IMR-90 (cell line): Measurements from ENCODE around the gene FAM78B. TPM values are rescaled to one million over a fixed set of nuclear protein-coding genes. Genes with fewer than 3 reads are reported as not detected.

ENCODE experiments used
- ATAC-seq: fragments of 200-7000 bp; cut with Tn5 transposase; 2 replicates; pipeline ENCODE4 v1.9.1; 2020; ENCODE audit warnings: low read depth, mild to moderate bottlenecking, moderate library complexity
- BruUV-seq: library from RNA; stranded (reverse); fragments of 400-500 nt; replicated peaks from 2 replicates; lab custom pipeline; 2021; lab: Mats Ljungman, UMichigan
- CTCF ChIA-PET: fragments of 300-600 bp; formaldehyde crosslinking; extraction: SDS; loops from one replicate; lab custom pipeline; 2021; ENCODE audit warnings: antibody characterized with exemption; lab: Yijun Ruan, JAX
- POLR2A ChIA-PET: fragments of 300-600 bp; sonication (Branson Sonifier 250); formaldehyde crosslinking; loops from one replicate; lab custom pipeline; 2022; ENCODE audit warnings: antibody characterized with exemption; ENCODE audit not compliant: unreplicated experiment; lab: Charles Lee
- DNase-seq: peaks from one replicate; pipeline ENCODE4 v3.0.0; 2013
- H2AFZ ChIP-seq: replicated peaks from 2 replicates; pipeline ENCODE3; 2013; ENCODE audit warnings: low read length, mild to moderate bottlenecking; ENCODE audit not compliant: poor library complexity
- H2AK5ac ChIP-seq: 2 replicates; pipeline ENCODE4 v1.6.1; 2013; ENCODE audit warnings: low read depth, low read length, inconsistent platforms
- H2AK9ac ChIP-seq: replicated peaks from 2 replicates; pipeline ENCODE3; 2013; ENCODE audit warnings: mild to moderate bottlenecking, low read depth, low read length, moderate library complexity; ENCODE audit not compliant: poor library complexity
- H2BK120ac ChIP-seq: 2 replicates; pipeline ENCODE4 v1.6.1; 2013; ENCODE audit warnings: low read depth, low read length, inconsistent platforms
- H2BK15ac ChIP-seq: 3 replicates; pipeline ENCODE4 v1.6.1; 2013; ENCODE audit warnings: low read depth, low read length, inconsistent platforms
- H2BK20ac ChIP-seq: 2 replicates; pipeline ENCODE4 v1.6.1; 2013; ENCODE audit warnings: low read depth, mild to moderate bottlenecking, inconsistent platforms, low read length, moderate library complexity
- H2BK5ac ChIP-seq: 2 replicates; pipeline ENCODE4 v1.6.1; 2013; ENCODE audit warnings: mild to moderate bottlenecking, low read depth, low read length, inconsistent platforms; ENCODE audit not compliant: poor library complexity, severe bottlenecking
- H3K14ac ChIP-seq: replicated peaks from 2 replicates; pipeline ENCODE4 v1.6.1; 2013; ENCODE audit warnings: low read depth, low read length, inconsistent platforms
- H3K18ac ChIP-seq: 2 replicates; pipeline ENCODE4 v1.6.1; 2013; ENCODE audit warnings: low read depth, low read length, control low read depth
- H3K23ac ChIP-seq: 2 replicates; pipeline ENCODE4 v1.6.1; 2013; ENCODE audit warnings: low read depth, low read length, inconsistent platforms
- H3K27ac ChIP-seq: 2 replicates; pipeline ENCODE4 v1.5.1; 2013; ENCODE audit warnings: mild to moderate bottlenecking, control low read depth, low read length; ENCODE audit not compliant: insufficient read depth
- H3K27me3 ChIP-seq: 2 replicates; pipeline ENCODE4 v1.6.1; 2013; ENCODE audit warnings: low read length; ENCODE audit not compliant: control insufficient read depth, insufficient read depth
- H3K36me3 ChIP-seq: 2 replicates; pipeline ENCODE4 v1.6.1; 2013; ENCODE audit warnings: low read length, mixed read lengths; ENCODE audit not compliant: control insufficient read depth, insufficient read depth
- H3K4ac ChIP-seq: 2 replicates; pipeline ENCODE4 v1.6.1; 2013; ENCODE audit warnings: low read depth, low read length, inconsistent platforms
- H3K4me1 ChIP-seq: 2 replicates; pipeline ENCODE4 v1.6.1; 2013; ENCODE audit warnings: low read length, mixed read lengths; ENCODE audit not compliant: control insufficient read depth, insufficient read depth
- H3K4me2 ChIP-seq: 2 replicates; pipeline ENCODE4 v1.6.1; 2013; ENCODE audit warnings: low read depth, mild to moderate bottlenecking, control low read depth, low read length, moderate library complexity
- H3K4me3 ChIP-seq: 2 replicates; pipeline ENCODE4 v1.5.1; 2013; ENCODE audit warnings: low read depth, mild to moderate bottlenecking, control low read depth, low read length, moderate library complexity; ENCODE audit not compliant: insufficient read depth
- H3K56ac ChIP-seq: 2 replicates; pipeline ENCODE4 v1.6.1; 2013; ENCODE audit warnings: low read length, inconsistent platforms; ENCODE audit not compliant: insufficient read depth; ENCODE audit errors: extremely low read depth
- H3K79me1 ChIP-seq, 2 experiments: 2 replicates each; pipeline ENCODE4 v1.6.1; 2013; ENCODE audit warnings: low read length in 2 of 2, inconsistent platforms in 1 of 2, low read depth in 1 of 2
- H3K9ac ChIP-seq: 2 replicates; pipeline ENCODE4 v1.6.1; 2013; ENCODE audit warnings: low read depth, low read length, control low read depth
- H3K9me1 ChIP-seq: 2 replicates; pipeline ENCODE4 v1.6.1; 2013; ENCODE audit warnings: low read length, inconsistent platforms; ENCODE audit not compliant: insufficient read depth
- H3K9me3 ChIP-seq: 2 replicates; pipeline ENCODE4 v1.6.1; 2013; ENCODE audit warnings: low read length; ENCODE audit not compliant: control insufficient read depth, insufficient read depth
- H4K20me1 ChIP-seq: 2 replicates; pipeline ENCODE4 v1.6.1; 2013; ENCODE audit warnings: low read length, inconsistent platforms; ENCODE audit not compliant: insufficient read depth
- H4K5ac ChIP-seq: 2 replicates; pipeline ENCODE4 v1.6.1; 2013; ENCODE audit warnings: mild to moderate bottlenecking, low read depth, low read length, control low read depth
- H4K8ac ChIP-seq, 2 experiments: 2 replicates each; pipeline ENCODE4 v1.6.1; 2013; ENCODE audit warnings: low read depth in 2 of 2, low read length in 2 of 2, control low read depth in 1 of 2, inconsistent platforms in 1 of 2
- H4K91ac ChIP-seq: 2 replicates; pipeline ENCODE4 v1.6.1; 2013; ENCODE audit warnings: low read depth, low read length, inconsistent platforms; ENCODE audit not compliant: insufficient read depth
- CEBPB ChIP-seq: IDR thresholded peaks from 2 replicates; pipeline ENCODE4 v1.6.1; 2012; ENCODE audit warnings: low read depth, low read length, improper control_type of control experiment
- CHD1 ChIP-seq: IDR thresholded peaks from 2 replicates; pipeline ENCODE4 v1.6.1; 2012; ENCODE audit warnings: low read depth, low read length, improper control_type of control experiment
- MAFK ChIP-seq: IDR thresholded peaks from 2 replicates; pipeline ENCODE4 v1.6.1; 2012; ENCODE audit warnings: low read depth, low read length, improper control_type of control experiment
- MAZ ChIP-seq: IDR thresholded peaks from 2 replicates; pipeline ENCODE4 v1.6.1; 2012; ENCODE audit warnings: low read depth, mild to moderate bottlenecking, low read length, improper control_type of control experiment, moderate library complexity, borderline replicate concordance
- NFE2L2 ChIP-seq: fragments of 150-350 bp; IDR thresholded peaks from 2 replicates; pipeline ENCODE4 v1.6.1; 2016; ENCODE audit warnings: low read depth, mild to moderate bottlenecking, low read length
- POLR2A ChIP-seq: IDR thresholded peaks from 2 replicates; pipeline ENCODE4 v1.6.1; 2012; ENCODE audit warnings: mild to moderate bottlenecking, low read depth, low read length
- RAD21 ChIP-seq: IDR thresholded peaks from 2 replicates; pipeline ENCODE4 v1.6.1; 2012; ENCODE audit warnings: low read length, improper control_type of control experiment
- RCOR1 ChIP-seq: IDR thresholded peaks from 2 replicates; pipeline ENCODE4 v1.6.1; 2012; ENCODE audit warnings: mild to moderate bottlenecking, low read length, improper control_type of control experiment; ENCODE audit not compliant: insufficient replicate concordance
- RFX5 ChIP-seq: IDR thresholded peaks from 2 replicates; pipeline ENCODE4 v1.8.0; 2012; ENCODE audit warnings: low read depth, mild to moderate bottlenecking, low read length, moderate library complexity
- SMC3 ChIP-seq: fragments of 150-350 bp; IDR thresholded peaks from 2 replicates; pipeline ENCODE4 v1.6.1; 2016; ENCODE audit warnings: low read depth, mild to moderate bottlenecking, antibody characterized with exemption, low read length, moderate library complexity
- WGBS, 2 experiments: methylation state at CpG; one replicate each; pipeline versions ENCODE4 v1.1.5 to v1.1.7; 2013; ENCODE audit warnings: missing lambda C conversion rate in 2 of 2; ENCODE audit not compliant: insufficient read length in 1 of 2; ENCODE audit errors: extremely low coverage in 2 of 2; 5-methylcytosine and 5-hydroxymethylcytosine counted together
- dilution Hi-C: fragments of 300-500 bp; cut with HindIII; formaldehyde crosslinking; loops from one replicate; pipeline ENCODE4 v1.14.3; 2018; ENCODE audit warnings: low sequenced_read_pairs; ENCODE audit not compliant: unreplicated experiment
- in situ Hi-C: fragments of 300-500 bp; cut with MboI; formaldehyde crosslinking; loops from 3 replicates; pipeline ENCODE4 v1.14.3; 2019; ENCODE audit warnings: low sequenced_read_pairs, inconsistent platforms, mixed read lengths
- intact Hi-C: fragments of 100-400 bp; cut with micrococcal nuclease; formaldehyde crosslinking; loops from 2 replicates; pipeline ENCODE4 v1.10.0; 2022
- polyA plus RNA-seq, 3 experiments: library from polyadenylated mRNA; depleted of rRNA; stranded (reverse); fragments of >200 nt; gene quantifications; 2 replicates each; pipeline ENCODE4 v1.2.3, GENCODE V29; 2012; ENCODE audit warnings: low replicate concordance in 1 of 3
- total RNA-seq: library from RNA; depleted of rRNA; stranded (reverse); fragments of >200 nt; gene quantifications from 2 replicates; pipeline ENCODE4 v1.2.3, GENCODE V29; 2012
- TF ChIP-seq, protein P1 (sequence below): fragments of 150-350 bp; IDR thresholded peaks from 2 replicates; pipeline ENCODE4 v1.6.1; 2017; ENCODE audit warnings: mild to moderate bottlenecking, antibody characterized with exemption, low read length, low read depth

Gene FAM78B
- total and polyA plus RNA-seq, 2 of the 4 experiments (the other 2 are of a cell fraction) = under 0.01 to 0.12 TPM

DNA sequence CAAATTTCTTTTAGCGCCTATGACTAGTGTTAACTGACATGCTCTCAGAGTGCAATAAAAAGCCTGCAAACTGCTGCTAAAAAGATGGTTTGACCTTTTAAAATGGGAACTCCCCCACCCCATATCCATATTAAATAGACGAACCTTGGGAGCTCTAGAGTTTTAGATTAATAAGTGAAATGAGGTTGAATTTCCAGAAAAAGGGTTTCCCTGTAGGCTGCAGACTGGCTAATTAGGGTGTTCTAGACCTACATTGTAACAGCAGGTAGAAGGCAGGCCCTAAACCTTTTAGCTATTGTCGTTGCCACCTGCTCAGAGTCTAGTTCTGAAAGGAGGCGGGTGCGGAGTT lies 2.2 kb downstream of the FAM78B start:
- in situ Hi-C loops = no loop called here
- CTCF ChIA-PET = interaction anchor here (0.6 kb wide), 1 partner anchor 1392 kb away, joined by 3 read pairs; no protein-coding TSS in a partner anchor
- BruUV-seq = no TSS peak

More for the DNA sequence above, 2.2 kb downstream of the FAM78B start:
- Histone ChIP-seq H3K18ac (no peak overlapping the region), H3K4me3 (no peak overlapping the region), H4K91ac (no peak overlapping the region), H3K9me3 (no peaks in the 10 kb centered on the region), H3K23ac (no peak overlapping the region), H3K36me3 (no peaks in the 10 kb centered on the region), H3K56ac (no peak overlapping the region), H2BK15ac (no peak overlapping the region), H2AFZ (no peak overlapping the region), H3K4ac (no peak overlapping the region), H2AK5ac (no peak overlapping the region), H2AK9ac (no peak overlapping the region), H2BK20ac (no peak overlapping the region), H3K14ac (no peak overlapping the region), H3K79me1 (no peaks in the 10 kb centered on the region), H3K4me1 (no peaks in the 10 kb centered on the region), H3K27ac (no peak overlapping the region), H3K4me2 (no peak overlapping the region), H3K9me1 (no peaks in the 10 kb centered on the region), H4K5ac (no peak overlapping the region), H4K8ac (no peak overlapping the region), H3K27me3 (peaks cover 13% of the 10 kb centered on the region), H2BK5ac (no peak overlapping the region), H2BK120ac (no peak overlapping the region), H3K9ac (no peak overlapping the region), H4K20me1 (no peaks in the 10 kb centered on the region)
- WGBS, 2 experiments = no CpG with 5 or more reads among the region's 5 CpGs
- intact Hi-C loops = no loop called here
- DNase-seq (no peak), ATAC-seq (no peak)
- no peak for TF ChIP-seq RCOR1
- TF ChIP-seq, protein P1, sequence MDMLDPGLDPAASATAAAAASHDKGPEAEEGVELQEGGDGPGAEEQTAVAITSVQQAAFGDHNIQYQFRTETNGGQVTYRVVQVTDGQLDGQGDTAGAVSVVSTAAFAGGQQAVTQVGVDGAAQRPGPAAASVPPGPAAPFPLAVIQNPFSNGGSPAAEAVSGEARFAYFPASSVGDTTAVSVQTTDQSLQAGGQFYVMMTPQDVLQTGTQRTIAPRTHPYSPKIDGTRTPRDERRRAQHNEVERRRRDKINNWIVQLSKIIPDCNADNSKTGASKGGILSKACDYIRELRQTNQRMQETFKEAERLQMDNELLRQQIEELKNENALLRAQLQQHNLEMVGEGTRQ = no peak
- TF ChIP-seq RFX5 = no peak
- TF ChIP-seq MAFK = no peak
- TF ChIP-seq SMC3 = no peak
- TF ChIP-seq MAZ = no peak
- no peak for TF ChIP-seq CHD1
- no peak for TF ChIP-seq NFE2L2
- no peak for TF ChIP-seq CEBPB
- no peak for TF ChIP-seq POLR2A
- no peak for TF ChIP-seq RAD21
- dilution Hi-C loops = no loop called here
- POLR2A ChIA-PET = no interaction called here
